Measurements from ENCODE around the gene PNPLA5.
"Not testable (repeated sequence)": the region's sequence is repeated elsewhere in the genome, so short reads cannot be mapped to it uniquely, and the experiment has no call there.

PNPLA5 gene

GRCh38 chr22:43869799-43870198 is 22.0 kb downstream of the PNPLA5 start:
- TF ChIP-seq CTCF (IDR thresholded peaks at IDR 0.05; ENCODE audit: low read depth, low read length) = no peak
- no peak overlapping the region for H3K4me3 ChIP-seq (ENCODE audit: low read depth, low read length)

- not testable (repeated sequence) for H3K4me3 ChIP-seq (ENCODE audit: low read depth, low read length)
These were observed 22.8 kb downstream of the PNPLA5 start for GRCh38 chr22:43869001-43869400.

GRCh38 chr22:43867839-43868635 is 23.8 kb downstream of the PNPLA5 start:
- H3K4me3 ChIP-seq (ENCODE audit: low read depth, low read length) = no peak overlapping the region
- no peak for TF ChIP-seq CTCF (IDR thresholded peaks at IDR 0.05; ENCODE audit: low read depth, low read length)

GRCh38 chr22:43862882-43863202 is 29.0 kb downstream of the PNPLA5 start:
- TF ChIP-seq CTCF (IDR thresholded peaks at IDR 0.05; ENCODE audit: low read depth, low read length) = no peak
- H3K4me3 ChIP-seq (ENCODE audit: low read depth, low read length) = no peak overlapping the region

GRCh38 chr22:43862074-43862881 is 29.5 kb downstream of the PNPLA5 start, which contains the start of gene SULT4A1:
TSS of gene SULT4A1 (minus strand) at chr22:43862513. CDS start at chr22:43862382, 131 bp downstream.
- no peak for TF ChIP-seq CTCF (IDR thresholded peaks at IDR 0.05; ENCODE audit: low read depth, low read length)
- H3K4me3 ChIP-seq (ENCODE audit: low read depth, low read length) = no peak within 1 kb of the TSS

GRCh38 chr22:43861529-43861928 is 30.3 kb downstream of the PNPLA5 start:
- no peak overlapping the region for H3K4me3 ChIP-seq (ENCODE audit: low read depth, low read length)
- TF ChIP-seq CTCF (IDR thresholded peaks at IDR 0.05; ENCODE audit: low read depth, low read length) = no peak

GRCh38 chr22:43860831-43861230 is 31.0 kb downstream of the PNPLA5 start:
- H3K4me3 ChIP-seq (ENCODE audit: low read depth, low read length) = no peak overlapping the region
- TF ChIP-seq CTCF (IDR thresholded peaks at IDR 0.05; ENCODE audit: low read depth, low read length) = no peak
